ENCODE measurements around the gene PAMR1. TPM values are rescaled to one million over a fixed set of nuclear protein-coding genes. Genes with fewer than 3 reads are reported as not detected.

The PAMR1 gene
- total and polyA plus RNA-seq, 2 donors (not counting 3 experiments of a cell fraction or from before 2014, with no cell fraction given), result not detected

DNA sequence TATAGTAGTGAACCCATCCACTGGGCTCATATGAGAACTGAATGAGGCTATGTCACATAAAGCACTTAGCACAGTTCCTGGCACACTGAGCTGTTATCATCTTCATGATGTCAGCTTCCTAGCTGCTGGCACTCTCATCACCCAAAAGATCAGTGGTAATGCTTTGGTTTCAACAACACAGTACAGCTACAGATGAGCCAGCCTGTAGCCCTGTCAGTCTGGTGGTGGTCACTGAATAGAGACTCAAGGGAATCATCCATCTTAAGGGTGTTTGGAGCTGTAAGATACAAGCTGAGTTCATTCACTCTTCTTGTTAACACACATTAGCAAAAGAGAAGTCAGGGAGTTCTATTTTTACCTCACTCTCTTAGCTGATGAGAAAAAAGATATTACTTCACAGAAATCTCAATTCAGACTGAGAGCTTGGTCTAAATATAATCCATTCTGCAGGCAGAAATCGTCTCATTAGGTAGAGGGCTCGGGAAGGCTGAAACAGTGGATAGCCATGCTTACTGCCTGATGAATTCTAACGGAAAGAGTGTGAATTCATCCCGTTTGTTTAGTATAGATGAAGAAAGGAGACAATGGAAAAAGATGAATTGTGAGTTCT lies 99.7 kb downstream of the PAMR1 start:
- dilution Hi-C loops (cut with MboI; ENCODE audit: extremely low pct_ligation_motif_present, low sequenced_read_pairs), result no loop called here
- FAIRE-seq, result no peak

More for the DNA sequence above, 99.7 kb downstream of the PAMR1 start:
- Histone ChIP-seq H3K4me2 (ENCODE audit: insufficient read depth, low read length) (no peak overlapping the region), H3K9ac (replicated peaks; ENCODE audit: extremely low read depth, insufficient read depth, low read length) (no peak overlapping the region), H3K79me2 (ENCODE audit: control insufficient read depth, insufficient read depth, low read length) (no peaks in the 10 kb centered on the region), H3K4me1 (ENCODE audit: control insufficient read depth, extremely low read depth, insufficient read depth, low read length) (no peaks in the 10 kb centered on the region), H3K36me3 (ENCODE audit: control insufficient read depth in 2 of 2, extremely low read depth in 1 of 2, insufficient read depth in 2 of 2, low read length in 2 of 2) (no peaks in the 10 kb centered on the region), H3K9me1 (replicated peaks; ENCODE audit: control insufficient read depth, extremely low read depth, insufficient read depth, low read length) (no peaks in the 10 kb centered on the region), H3K9me3 (replicated peaks; ENCODE audit: control insufficient read depth, insufficient read depth, low read length) (no peaks in the 10 kb centered on the region), H2AFZ (ENCODE audit: low read depth, low read length) (no peak overlapping the region), H3K4me3 (replicated peaks in 1 of 3; ENCODE audit: insufficient read depth in 1 of 3, low read depth in 1 of 3, low read length in 3 of 3) (no peak overlapping the region), H3K27me3 (ENCODE audit: control insufficient read depth in 2 of 2, insufficient read depth in 2 of 2, low read length in 2 of 2) (peaks cover 13 to 35% of the 10 kb centered on the region in 2 experiments), H3K27ac (ENCODE audit: insufficient read depth, low read depth, low read length) (no peak overlapping the region), H4K20me1 (replicated peaks; ENCODE audit: control insufficient read depth, extremely low read depth, insufficient read depth, low read length) (no peaks in the 10 kb centered on the region)
- CTCF ChIA-PET, result no interaction called here
- no peak for TF ChIP-seq POLR2A (IDR thresholded peaks at IDR 0.05; ENCODE audit: low read depth, low read length)
- TF ChIP-seq JUN (IDR thresholded peaks at IDR 0.05; ENCODE audit: borderline replicate concordance, insufficient read depth, insufficient read length, low read depth), result no peak
- no peak for TF ChIP-seq EZH2 (IDR thresholded peaks at IDR 0.05; ENCODE audit: borderline replicate concordance, low read depth, low read length, severe bottlenecking)
- TF ChIP-seq, protein P1, sequence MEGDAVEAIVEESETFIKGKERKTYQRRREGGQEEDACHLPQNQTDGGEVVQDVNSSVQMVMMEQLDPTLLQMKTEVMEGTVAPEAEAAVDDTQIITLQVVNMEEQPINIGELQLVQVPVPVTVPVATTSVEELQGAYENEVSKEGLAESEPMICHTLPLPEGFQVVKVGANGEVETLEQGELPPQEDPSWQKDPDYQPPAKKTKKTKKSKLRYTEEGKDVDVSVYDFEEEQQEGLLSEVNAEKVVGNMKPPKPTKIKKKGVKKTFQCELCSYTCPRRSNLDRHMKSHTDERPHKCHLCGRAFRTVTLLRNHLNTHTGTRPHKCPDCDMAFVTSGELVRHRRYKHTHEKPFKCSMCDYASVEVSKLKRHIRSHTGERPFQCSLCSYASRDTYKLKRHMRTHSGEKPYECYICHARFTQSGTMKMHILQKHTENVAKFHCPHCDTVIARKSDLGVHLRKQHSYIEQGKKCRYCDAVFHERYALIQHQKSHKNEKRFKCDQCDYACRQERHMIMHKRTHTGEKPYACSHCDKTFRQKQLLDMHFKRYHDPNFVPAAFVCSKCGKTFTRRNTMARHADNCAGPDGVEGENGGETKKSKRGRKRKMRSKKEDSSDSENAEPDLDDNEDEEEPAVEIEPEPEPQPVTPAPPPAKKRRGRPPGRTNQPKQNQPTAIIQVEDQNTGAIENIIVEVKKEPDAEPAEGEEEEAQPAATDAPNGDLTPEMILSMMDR (IDR thresholded peaks at IDR 0.05; ENCODE audit: extremely low read depth in 1 of 2, insufficient read depth in 1 of 2, low read depth in 1 of 2, low read length in 2 of 2), result no peak
- TF ChIP-seq GATA2 (IDR thresholded peaks at IDR 0.05; ENCODE audit: insufficient read depth, insufficient read length, low read depth, low read length), result no peak
- no peak for TF ChIP-seq POLR2AphosphoS5 (IDR thresholded peaks at IDR 0.05; ENCODE audit: insufficient read depth, low read depth, low read length)
- TF ChIP-seq, protein P2, sequence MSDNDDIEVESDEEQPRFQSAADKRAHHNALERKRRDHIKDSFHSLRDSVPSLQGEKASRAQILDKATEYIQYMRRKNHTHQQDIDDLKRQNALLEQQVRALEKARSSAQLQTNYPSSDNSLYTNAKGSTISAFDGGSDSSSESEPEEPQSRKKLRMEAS (IDR thresholded peaks at IDR 0.05; ENCODE audit: insufficient read depth, insufficient read length), result no peak
- TF ChIP-seq MYC (IDR thresholded peaks at IDR 0.05; ENCODE audit: low read depth, low read length), result no peak
- no peak for TF ChIP-seq FOS (IDR thresholded peaks at IDR 0.05; ENCODE audit: borderline replicate concordance, insufficient read depth, low read length)
- POLR2A ChIA-PET, result no interaction called here
- DNase-seq (ENCODE audit: low read depth, low spot score), result no peak
- intact Hi-C loops (cut with micrococcal nuclease), result no loop called here
- no TSS peak for BruUV-seq (replicated peaks)
